Mononuclear cell (primary cell): ENCODE results near the gene NGLY1. TPM values are rescaled to one million over a fixed set of nuclear protein-coding genes. Genes with fewer than 3 reads are reported as not detected.

Experiments
- H3K27me3 ChIP-seq: 2 replicates; pipeline ENCODE4 v1.6.0; 2011; ENCODE audit warnings: low read length, control low read depth; ENCODE audit not compliant: insufficient read depth
- H3K4me1 ChIP-seq: 2 replicates; pipeline ENCODE4 v1.5.1; 2011; ENCODE audit warnings: mild to moderate bottlenecking, low read length, control low read depth; ENCODE audit not compliant: insufficient read depth
- H3K4me3 ChIP-seq: 2 replicates; pipeline ENCODE4 v1.5.1; 2011; ENCODE audit warnings: mild to moderate bottlenecking, low read length, moderate library complexity
- H3K9me3 ChIP-seq: 2 replicates; pipeline ENCODE4 v1.5.1; 2011; ENCODE audit warnings: low read depth, mild to moderate bottlenecking, control low read depth, low read length
- total RNA-seq: library from RNA; depleted of rRNA; stranded (reverse); fragments of >200 nt; gene quantifications from one replicate; pipeline ENCODE4 v1.2.3, GENCODE V29; 2012

Gene NGLY1
- total RNA-seq, 1 donor: 39.1 TPM

DNA sequence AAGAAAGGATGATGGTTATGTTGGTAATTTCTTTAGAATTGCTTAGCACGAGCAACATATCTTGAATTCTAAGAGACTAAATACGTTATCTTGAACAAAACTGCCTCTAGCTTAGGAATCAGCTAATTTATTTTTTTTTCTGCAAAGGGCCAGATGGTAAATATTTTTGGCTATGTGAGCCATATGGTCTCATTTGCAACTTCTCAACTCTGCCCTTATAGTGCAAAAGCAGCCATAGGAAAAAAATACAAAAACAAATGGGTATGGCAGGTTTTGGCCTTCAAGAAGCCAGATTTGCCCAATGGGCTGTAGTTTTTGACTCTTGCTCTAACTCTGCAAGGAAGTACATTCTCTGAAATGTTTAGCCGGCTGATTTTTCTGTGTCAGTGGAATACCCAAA, 18.5 kb upstream of the NGLY1 start:
- H3K4me3 ChIP-seq: no peak overlapping the region
- H3K27me3 ChIP-seq: no peaks in the 10 kb centered on the region
- H3K4me1 ChIP-seq: no peaks in the 10 kb centered on the region
- H3K9me3 ChIP-seq: no peaks in the 10 kb centered on the region

DNA sequence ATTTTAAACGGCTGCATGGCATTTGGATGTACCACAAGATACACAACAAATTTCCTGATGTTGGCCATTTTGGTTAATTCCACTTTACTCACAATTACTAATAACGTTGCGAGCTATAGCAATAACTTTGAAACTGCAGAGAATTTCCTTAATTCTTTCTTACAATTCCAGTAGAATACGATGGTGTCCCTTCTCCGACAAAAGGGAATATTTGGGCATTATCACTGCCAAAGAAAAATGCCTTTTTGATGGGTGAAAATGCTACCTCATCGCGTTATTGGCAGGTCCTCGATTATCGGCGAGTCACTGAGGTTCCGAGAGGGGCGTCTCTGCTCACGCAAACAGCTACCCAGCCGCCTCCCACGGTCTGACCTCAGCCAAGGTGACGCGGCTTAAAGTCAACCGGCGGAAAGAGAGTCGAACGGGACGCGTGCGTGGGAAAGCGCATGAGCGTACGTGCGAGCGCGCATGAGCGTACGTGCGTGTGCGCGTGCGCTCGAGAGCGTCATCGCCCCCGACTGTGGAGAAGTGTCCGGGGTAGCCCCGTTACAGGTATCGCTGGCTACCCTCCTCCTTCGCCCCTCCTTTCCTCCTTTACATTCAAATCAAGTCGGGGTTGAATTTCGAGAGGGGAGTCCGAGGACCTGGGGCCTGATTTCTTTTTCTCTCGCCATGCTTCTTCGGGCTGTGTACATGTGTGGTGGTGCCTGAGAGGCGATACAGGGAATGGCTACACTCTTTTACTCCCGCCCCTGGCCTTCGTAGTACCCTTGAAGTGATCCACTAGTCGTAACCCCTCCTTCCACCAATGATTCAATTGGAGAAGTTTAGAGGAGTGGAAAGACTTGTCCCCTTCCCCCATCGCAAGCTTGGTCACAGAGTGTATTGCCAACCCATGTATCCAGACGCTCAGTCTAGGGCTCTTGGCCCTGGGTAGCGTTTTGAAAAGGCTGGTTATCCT, 6.6 kb upstream of the NGLY1 start, which contains the start of gene OXSM:
Gene OXSM, plus strand, starts transcription at position 495 of the 961 bp plus-strand sequence. CDS start 931 bp downstream, outside the sequence.
- Histone ChIP-seq H3K27me3 (no peaks in the 10 kb centered on the region), H3K9me3 (no peaks in the 10 kb centered on the region), H3K4me1 (peaks cover 24% of the 10 kb centered on the region), H3K4me3 (peak within 1 kb of the TSS; percentile 76)

DNA sequence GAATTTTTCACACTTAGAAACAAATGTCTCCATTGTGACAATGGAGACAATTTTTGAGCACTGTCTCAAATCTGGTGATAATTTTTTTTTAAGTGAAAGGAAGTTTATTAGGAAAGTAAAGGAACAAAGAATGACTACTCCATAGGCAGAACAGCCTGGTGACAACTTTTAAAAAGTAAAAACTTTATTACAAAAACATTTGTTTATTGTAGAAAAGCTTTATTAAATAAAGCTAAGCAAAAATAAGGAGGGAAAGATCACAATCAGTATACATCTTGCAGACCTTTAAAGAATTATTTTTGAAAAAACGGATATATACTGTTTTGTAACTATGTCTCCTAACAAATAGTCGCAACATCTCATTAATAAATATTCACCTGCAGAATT, 6.0 kb upstream of the NGLY1 start:
- Histone ChIP-seq H3K4me1 (peaks cover 26% of the 10 kb centered on the region), H3K9me3 (no peaks in the 10 kb centered on the region), H3K4me3 (peak overlapping the region; percentile 76), H3K27me3 (no peaks in the 10 kb centered on the region)

DNA sequence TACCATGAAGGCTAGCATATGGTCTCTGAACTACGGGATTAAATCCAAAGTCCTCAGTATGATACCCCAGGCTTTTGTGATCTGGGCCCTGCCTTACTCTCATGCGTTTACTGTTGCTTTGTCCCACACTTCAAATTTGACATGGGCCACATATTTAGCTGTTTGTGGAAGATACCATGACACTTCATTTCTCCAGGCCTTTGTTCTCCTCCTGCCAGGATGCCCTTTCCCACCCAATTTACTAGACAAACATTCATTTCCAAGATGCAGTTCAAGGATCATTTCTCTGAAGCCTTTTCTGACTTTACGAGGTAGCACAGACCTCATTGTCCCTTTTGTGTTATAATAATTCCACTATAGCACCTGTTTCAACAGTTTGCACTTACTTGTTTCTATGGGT, 4.4 kb upstream of the NGLY1 start:
- Histone ChIP-seq H3K4me1 (peaks cover 31% of the 10 kb centered on the region), H3K4me3 (no peak overlapping the region), H3K9me3 (no peaks in the 10 kb centered on the region), H3K27me3 (no peaks in the 10 kb centered on the region)

DNA sequence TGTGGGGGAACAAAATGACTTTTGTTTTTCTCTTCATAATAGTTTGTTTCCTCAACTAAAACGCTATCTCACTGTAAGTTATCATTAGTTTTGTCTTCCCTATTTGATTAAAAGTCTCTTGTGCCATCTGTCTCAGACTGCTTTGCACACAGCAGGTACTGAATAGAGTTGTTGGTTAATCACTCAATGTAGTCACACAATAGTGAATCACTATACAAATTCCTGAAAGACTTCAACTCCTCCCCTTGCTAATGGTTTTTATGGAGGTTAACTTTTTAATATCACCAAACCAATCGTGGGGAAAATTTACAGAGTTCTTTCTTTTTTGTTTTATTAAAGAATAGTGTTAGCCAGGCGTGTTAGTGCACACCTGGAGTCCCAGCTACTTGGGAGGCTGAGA, 2.6 kb upstream of the NGLY1 start:
- H3K9me3 ChIP-seq: no peaks in the 10 kb centered on the region
- H3K4me3 ChIP-seq: no peak overlapping the region
- no peaks in the 10 kb centered on the region for H3K27me3 ChIP-seq
- H3K4me1 ChIP-seq: peaks cover 35% of the 10 kb centered on the region

DNA sequence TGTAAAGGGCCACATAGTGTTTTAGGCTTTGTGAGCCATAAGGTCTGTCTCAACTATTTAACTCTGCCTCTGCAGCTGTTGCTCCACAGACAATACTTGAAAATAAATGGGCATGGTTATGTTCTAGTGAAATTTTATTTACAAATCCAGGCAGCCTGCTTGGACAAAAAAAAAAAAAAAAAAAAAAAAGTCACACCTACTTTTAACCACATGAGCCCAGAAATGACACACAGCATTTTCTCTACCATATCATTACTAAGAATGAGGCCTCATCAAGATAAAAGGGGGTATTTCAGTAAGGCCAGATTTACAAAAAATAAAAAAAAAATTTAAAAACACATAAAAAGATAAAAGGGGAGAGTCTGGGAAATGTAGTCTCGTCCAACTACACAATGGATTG, 1.7 kb upstream of the NGLY1 start:
- Histone ChIP-seq H3K4me3 (no peak overlapping the region), H3K4me1 (peaks cover 33% of the 10 kb centered on the region), H3K27me3 (no peaks in the 10 kb centered on the region), H3K9me3 (no peaks in the 10 kb centered on the region)

DNA sequence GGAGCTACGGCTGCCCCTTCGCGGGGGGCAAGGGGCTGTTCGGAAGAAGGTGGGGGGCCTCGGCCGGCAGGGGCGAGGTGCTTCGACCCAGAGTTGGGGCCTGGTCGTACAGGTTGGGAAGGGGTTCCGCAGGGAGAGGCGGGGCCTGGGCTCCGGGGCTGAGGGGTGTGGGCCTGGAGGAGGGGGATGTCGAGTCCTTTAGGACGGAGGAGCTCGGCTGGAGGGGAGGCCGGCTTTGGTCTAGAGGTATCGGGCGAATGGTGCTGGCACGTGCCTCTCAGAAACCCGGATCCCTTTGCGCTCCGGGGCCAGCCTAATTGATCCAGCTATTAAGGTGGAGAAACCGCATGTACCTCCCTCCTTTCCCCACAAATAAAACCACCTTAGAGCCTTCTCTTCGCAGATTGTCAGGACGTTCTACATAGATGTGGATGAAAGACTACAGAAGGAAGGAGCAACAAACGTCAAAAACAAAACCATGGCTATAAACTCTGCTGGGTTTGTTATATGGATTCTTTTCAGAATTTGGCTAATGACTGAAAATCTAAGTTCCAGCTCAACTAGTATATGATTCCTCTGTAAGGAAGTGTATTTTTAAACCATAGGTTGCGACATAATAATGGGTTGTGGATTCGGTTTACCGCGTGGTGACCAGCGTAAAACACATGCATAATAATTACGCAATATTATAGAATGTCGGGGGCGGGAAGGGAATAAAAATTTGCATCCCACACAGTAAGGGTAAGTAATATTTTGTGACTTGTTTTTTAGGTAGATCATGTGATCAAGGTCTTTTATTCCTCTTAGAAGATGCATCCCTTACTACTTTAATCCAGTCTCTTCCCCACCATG, 644 bp upstream of the NGLY1 start:
- Histone ChIP-seq H3K9me3 (no peaks in the 10 kb centered on the region), H3K4me3 (peak overlapping the region; percentile 53), H3K4me1 (peaks cover 30% of the 10 kb centered on the region), H3K27me3 (no peaks in the 10 kb centered on the region)

DNA sequence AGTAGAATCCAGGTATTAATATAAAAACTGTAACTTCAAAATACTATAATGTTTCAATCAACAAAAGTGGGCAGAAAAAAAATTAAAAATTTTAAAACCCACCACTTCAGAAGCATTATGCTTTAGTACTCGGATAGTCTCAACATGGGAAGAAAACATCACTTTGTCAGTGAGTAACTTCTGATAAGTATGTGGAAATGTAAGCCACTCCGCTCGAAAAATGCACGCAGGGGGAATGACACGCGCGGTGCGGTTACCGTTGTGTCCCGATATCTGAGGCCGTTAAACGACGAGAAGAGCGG, 656 bp downstream of the NGLY1 start:
- Histone ChIP-seq H3K4me3 (peak overlapping the region; percentile 71), H3K4me1 (peaks cover 30% of the 10 kb centered on the region), H3K9me3 (no peaks in the 10 kb centered on the region), H3K27me3 (no peaks in the 10 kb centered on the region)

DNA sequence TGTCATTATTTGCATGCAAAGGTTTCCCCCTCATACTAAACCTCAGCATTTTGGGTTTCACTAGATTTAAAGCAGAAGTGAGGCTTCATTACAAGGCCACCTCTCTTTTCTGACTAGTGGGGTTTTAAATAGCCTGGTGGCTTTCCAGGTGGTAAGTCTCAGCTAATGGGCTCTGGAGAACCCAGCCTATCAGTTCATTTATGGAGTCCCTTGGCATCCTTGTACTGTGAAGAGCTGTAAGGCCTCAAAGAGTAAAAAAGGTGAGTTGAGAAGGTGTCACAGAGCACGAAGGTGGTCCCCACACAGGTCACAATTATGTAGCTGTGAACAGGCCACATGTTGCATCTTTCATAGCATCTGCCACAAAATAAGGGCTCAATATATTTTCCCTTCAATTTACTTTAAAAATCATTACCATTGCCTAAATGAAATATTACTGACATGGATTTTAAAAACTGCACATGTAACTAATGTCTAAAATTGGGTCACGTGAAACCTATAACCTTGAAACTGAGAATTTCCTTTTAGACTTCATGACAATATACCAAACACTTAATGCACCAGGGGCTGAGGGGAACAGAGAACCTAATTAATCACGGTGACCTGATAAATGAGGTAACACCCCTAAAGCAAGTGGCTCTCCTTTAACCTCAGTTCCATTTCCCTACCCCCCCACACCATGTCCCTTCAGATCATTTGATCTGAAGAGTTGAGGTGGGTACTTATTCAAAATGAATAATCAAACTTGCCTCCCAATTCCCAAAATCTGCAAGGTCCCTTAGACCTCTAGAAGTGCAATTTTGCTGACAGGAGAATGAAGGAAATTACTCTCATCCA, 1.3 kb downstream of the NGLY1 start:
- peaks cover 30% of the 10 kb centered on the region for H3K4me1 ChIP-seq

DNA sequence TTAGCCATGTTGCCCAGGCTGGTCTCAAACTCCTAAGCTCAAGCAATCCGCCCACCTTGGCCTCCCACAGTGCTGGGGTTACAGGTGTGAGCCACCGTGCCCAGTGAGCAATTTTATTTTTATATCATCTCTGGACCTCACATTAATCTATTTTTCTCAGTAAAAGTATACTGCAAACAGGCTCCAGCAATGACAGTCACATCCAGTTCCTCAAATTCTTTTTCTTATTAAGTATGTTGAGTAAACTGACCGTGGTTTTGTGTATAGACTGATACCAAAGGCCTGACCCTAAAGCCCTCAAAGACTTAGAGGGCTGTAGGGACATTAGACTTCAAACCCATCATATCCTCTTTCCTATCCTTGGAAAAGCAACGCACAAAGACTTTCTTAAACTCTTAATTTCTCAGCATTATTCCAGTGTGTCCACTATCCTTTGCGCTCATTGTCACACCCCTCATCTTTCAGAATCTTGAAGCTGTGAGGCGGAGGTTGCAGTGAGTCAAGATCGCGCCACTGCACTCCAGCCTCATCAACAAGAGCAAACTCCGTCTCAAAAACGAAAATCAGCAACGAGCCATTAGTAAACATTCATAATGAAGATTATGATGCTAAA, 2.0 kb downstream of the NGLY1 start:
- Histone ChIP-seq H3K4me1 (peaks cover 30% of the 10 kb centered on the region), H3K4me3 (no peak overlapping the region), H3K27me3 (no peaks in the 10 kb centered on the region), H3K9me3 (no peaks in the 10 kb centered on the region)

More for the DNA sequence above, 1.3 kb downstream of the NGLY1 start:
- peak overlapping the region; percentile 71 for H3K4me3 ChIP-seq
- H3K27me3 ChIP-seq: no peaks in the 10 kb centered on the region
- H3K9me3 ChIP-seq: no peaks in the 10 kb centered on the region

DNA sequence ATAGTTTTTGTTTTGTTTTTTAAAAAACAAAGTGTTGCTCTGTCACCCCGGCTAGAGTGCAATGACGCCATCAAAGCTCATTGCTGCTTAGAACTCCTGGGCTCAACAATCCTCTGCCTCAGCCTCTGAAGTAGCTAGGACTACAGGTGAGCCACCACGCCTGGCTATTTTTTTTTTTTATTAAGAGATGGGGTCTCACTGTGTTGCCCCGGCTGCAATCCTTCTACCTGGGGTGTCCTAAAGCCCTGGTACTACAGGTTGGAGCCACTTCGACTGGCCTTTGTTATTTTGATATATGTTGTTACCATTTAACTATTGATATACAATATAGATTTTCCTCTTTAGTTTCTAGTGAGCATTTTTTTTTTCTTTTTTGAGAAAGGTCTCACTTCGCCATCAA, 2.6 kb downstream of the NGLY1 start:
- Histone ChIP-seq H3K27me3 (no peaks in the 10 kb centered on the region), H3K9me3 (no peaks in the 10 kb centered on the region), H3K4me3 (no peak overlapping the region), H3K4me1 (peaks cover 30% of the 10 kb centered on the region)

DNA sequence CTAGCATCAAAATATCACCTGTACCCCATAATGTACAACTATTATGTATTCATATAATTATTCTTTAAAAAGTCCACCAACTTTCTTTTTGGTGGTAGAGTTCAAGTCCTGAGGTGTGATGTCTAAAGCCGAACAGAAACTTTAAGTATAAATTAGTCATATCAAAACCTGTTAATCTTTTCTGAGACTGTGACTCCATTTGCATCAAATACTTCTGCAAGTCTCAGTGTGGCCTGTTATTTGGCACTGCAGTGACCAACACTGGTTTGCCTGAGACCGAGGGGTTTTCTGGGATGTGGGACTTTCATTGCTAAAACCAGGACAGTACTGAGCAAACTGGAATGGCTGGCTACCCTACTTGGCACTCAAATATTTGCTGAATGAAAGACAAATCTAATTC, 7.3 kb downstream of the NGLY1 start:
- H3K4me1 ChIP-seq: peaks cover 6% of the 10 kb centered on the region
- H3K4me3 ChIP-seq: no peak overlapping the region
- no peaks in the 10 kb centered on the region for H3K27me3 ChIP-seq
- no peaks in the 10 kb centered on the region for H3K9me3 ChIP-seq

DNA sequence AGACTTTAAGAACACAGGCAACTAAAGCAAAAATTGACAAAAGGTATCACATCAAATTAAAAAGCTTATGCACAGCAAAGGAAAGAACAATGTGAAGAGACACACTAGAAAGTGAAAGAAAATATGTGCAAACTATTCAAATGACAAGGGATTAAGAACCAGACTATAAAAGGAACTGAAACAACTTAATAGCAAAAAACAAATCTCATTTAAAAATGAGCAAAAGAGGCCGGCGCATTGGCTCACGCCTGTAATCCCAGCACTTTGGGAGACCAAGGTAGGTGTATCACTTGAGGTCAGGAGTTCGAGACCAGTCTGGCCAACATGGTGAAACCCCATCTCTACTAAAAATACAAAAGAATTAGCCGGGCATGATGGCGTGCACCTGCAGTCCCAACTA, 14.4 kb downstream of the NGLY1 start:
- H3K4me3 ChIP-seq: no peak overlapping the region
- no peaks in the 10 kb centered on the region for H3K9me3 ChIP-seq
- peaks cover 4% of the 10 kb centered on the region for H3K4me1 ChIP-seq

DNA sequence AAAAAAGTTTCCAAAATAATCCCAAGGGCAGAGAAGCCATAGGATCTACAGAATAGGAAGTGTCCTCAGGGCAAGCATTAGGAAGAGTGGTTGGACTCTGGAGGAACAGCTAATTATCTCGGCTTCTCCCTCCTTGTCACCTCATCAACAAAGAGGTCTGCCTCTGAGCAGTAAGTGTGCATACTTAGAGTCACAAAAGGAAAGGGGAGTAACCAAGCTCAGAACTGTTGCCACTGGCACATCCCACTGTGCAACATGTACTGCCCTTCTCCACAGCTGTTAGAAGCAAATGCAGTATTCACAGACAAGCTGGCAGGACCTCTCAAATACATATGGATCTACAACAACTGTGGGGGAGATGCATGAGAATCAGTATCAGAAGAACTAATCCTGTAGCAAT, 31.5 kb downstream of the NGLY1 start:
- Histone ChIP-seq H3K9me3 (no peaks in the 10 kb centered on the region), H3K4me3 (no peak overlapping the region)

More for the DNA sequence above, 14.4 kb downstream of the NGLY1 start:
- no peaks in the 10 kb centered on the region for H3K27me3 ChIP-seq

More for the DNA sequence above, 31.5 kb downstream of the NGLY1 start:
- no peaks in the 10 kb centered on the region for H3K27me3 ChIP-seq
- H3K4me1 ChIP-seq: peaks cover 6% of the 10 kb centered on the region
